ENCODE measurements around the gene HNRNPF.

The HNRNPF gene

GRCh38 chr10:43354330-43354635 is 54.7 kb downstream of the HNRNPF start:
- Histone ChIP-seq H3K9me3 (ENCODE audit: control insufficient read depth, insufficient read depth, low read length) (no peaks in the 10 kb centered on the region), H3K9me2 (replicated peaks; ENCODE audit: control insufficient read depth, low read length) (no peaks in the 10 kb centered on the region), H3K27me3 (ENCODE audit: control insufficient read depth, low read length) (peaks cover 13% of the 10 kb centered on the region), H3F3A (ENCODE audit: control insufficient read depth, insufficient read depth) (no peaks in the 10 kb centered on the region), H3K4me3 (ENCODE audit: low read length) (no peak overlapping the region), H3K4me2 (ENCODE audit: low read length) (no peak overlapping the region), H3K79me2 (ENCODE audit: control insufficient read depth, low read length) (no peaks in the 10 kb centered on the region), H4K20me1 (ENCODE audit: control insufficient read depth, insufficient read depth, low read depth, low read length) (no peaks in the 10 kb centered on the region), H3K36me3 (ENCODE audit: control insufficient read depth, low read length) (no peaks in the 10 kb centered on the region), H3K27ac (ENCODE audit: low read depth, low read length) (no peak overlapping the region), H3K4me1 (ENCODE audit: control insufficient read depth, low read length) (no peaks in the 10 kb centered on the region)
- TF ChIP-seq CTCF (IDR thresholded peaks at IDR 0.05; ENCODE audit: low read depth, low read length, poor library complexity, severe bottlenecking) (no peak), EZH2phosphoT487 (IDR thresholded peaks at IDR 0.05; ENCODE audit: borderline replicate concordance, low read length) (no peak)

GRCh38 chr10:43353495-43354329 is 55.3 kb downstream of the HNRNPF start:
- Histone ChIP-seq H3K4me3 (ENCODE audit: low read length) (no peak overlapping the region), H3K4me2 (ENCODE audit: low read length) (no peak overlapping the region), H3K9me3 (ENCODE audit: control insufficient read depth, insufficient read depth, low read length) (no peaks in the 10 kb centered on the region), H3K36me3 (ENCODE audit: control insufficient read depth, low read length) (no peaks in the 10 kb centered on the region), H3K9me2 (replicated peaks; ENCODE audit: control insufficient read depth, low read length) (no peaks in the 10 kb centered on the region), H3K79me2 (ENCODE audit: control insufficient read depth, low read length) (no peaks in the 10 kb centered on the region), H3F3A (ENCODE audit: control insufficient read depth, insufficient read depth) (no peaks in the 10 kb centered on the region), H3K27ac (ENCODE audit: low read depth, low read length) (no peak overlapping the region), H3K27me3 (ENCODE audit: control insufficient read depth, low read length) (peaks cover 13% of the 10 kb centered on the region), H4K20me1 (ENCODE audit: control insufficient read depth, insufficient read depth, low read depth, low read length) (no peaks in the 10 kb centered on the region), H3K4me1 (ENCODE audit: control insufficient read depth, low read length) (peaks cover under 1% of the 10 kb centered on the region)
- TF ChIP-seq CTCF (IDR thresholded peaks at IDR 0.05; ENCODE audit: low read depth, low read length, poor library complexity, severe bottlenecking) = no peak
- no peak for TF ChIP-seq EZH2phosphoT487 (IDR thresholded peaks at IDR 0.05; ENCODE audit: borderline replicate concordance, low read length)

GRCh38 chr10:43352951-43353350 is 56.0 kb downstream of the HNRNPF start:
- Histone ChIP-seq H3K4me3 (ENCODE audit: low read length) (no peak overlapping the region), H3F3A (ENCODE audit: control insufficient read depth, insufficient read depth) (no peaks in the 10 kb centered on the region), H4K20me1 (ENCODE audit: control insufficient read depth, insufficient read depth, low read depth, low read length) (no peaks in the 10 kb centered on the region), H3K27me3 (ENCODE audit: control insufficient read depth, low read length) (peaks cover 13% of the 10 kb centered on the region), H3K79me2 (ENCODE audit: control insufficient read depth, low read length) (no peaks in the 10 kb centered on the region), H3K9me3 (ENCODE audit: control insufficient read depth, insufficient read depth, low read length) (no peaks in the 10 kb centered on the region), H3K4me2 (ENCODE audit: low read length) (no peak overlapping the region), H3K9me2 (replicated peaks; ENCODE audit: control insufficient read depth, low read length) (no peaks in the 10 kb centered on the region), H3K27ac (ENCODE audit: low read depth, low read length) (no peak overlapping the region), H3K4me1 (ENCODE audit: control insufficient read depth, low read length) (peaks cover 8% of the 10 kb centered on the region), H3K36me3 (ENCODE audit: control insufficient read depth, low read length) (no peaks in the 10 kb centered on the region)
- TF ChIP-seq CTCF (IDR thresholded peaks at IDR 0.05; ENCODE audit: low read depth, low read length, poor library complexity, severe bottlenecking) (no peak), EZH2phosphoT487 (IDR thresholded peaks at IDR 0.05; ENCODE audit: borderline replicate concordance, low read length) (no peak)

All from DOHH2 (cell line).